DND-41 (cell line): Measurements from ENCODE around the gene NPPA.

Experiments used
- ATAC-seq: fragments of 200-7000 bp; cut with Tn5 transposase; 3 replicates; pipeline ENCODE4 v1.9.1; 2021; ENCODE audit warnings: low read depth; ENCODE audit not compliant: insufficient read depth
- DNase-seq: peaks from one replicate; pipeline ENCODE4 v3.0.0-alpha.2; 2020
- H2AFZ ChIP-seq: 2 replicates; pipeline ENCODE4 v1.6.0; 2012; ENCODE audit warnings: low read depth, low read length
- H3K27ac ChIP-seq: 2 replicates; pipeline ENCODE4 v1.5.1; 2012; ENCODE audit warnings: low read length, inconsistent platforms
- H3K27me3 ChIP-seq: fragments of 200-600 bp; sonication (generic); 2 replicates; pipeline ENCODE4 v1.6.0; 2012; ENCODE audit warnings: low read length, mild to moderate bottlenecking, inconsistent platforms; ENCODE audit not compliant: insufficient read depth, poor library complexity
- H3K36me3 ChIP-seq: 2 replicates; pipeline ENCODE4 v1.5.1; 2012; ENCODE audit warnings: low read length, inconsistent platforms; ENCODE audit not compliant: insufficient read depth
- H3K4me1 ChIP-seq: 2 replicates; pipeline ENCODE4 v1.5.1; 2012; ENCODE audit warnings: mild to moderate bottlenecking, low read length; ENCODE audit not compliant: insufficient read depth
- H3K4me2 ChIP-seq: 2 replicates; pipeline ENCODE4 v1.6.0; 2012; ENCODE audit warnings: mild to moderate bottlenecking, moderate library complexity, low read length, inconsistent platforms; ENCODE audit not compliant: insufficient read depth
- H3K4me3 ChIP-seq, 2 experiments: fragments of 200-600 bp in 1 of 2; shearing (Covaris generic) in 1 of 2; 2 replicates each; pipeline ENCODE4 v1.5.1; 2012 to 2016; ENCODE audit warnings: inconsistent platforms in 2 of 2, low read length in 2 of 2, mild to moderate bottlenecking in 2 of 2, low read depth in 1 of 2, moderate library complexity in 1 of 2
- H3K79me2 ChIP-seq: 2 replicates; pipeline ENCODE4 v1.6.0; 2012; ENCODE audit warnings: low read length, inconsistent platforms; ENCODE audit not compliant: insufficient read depth
- H3K9ac ChIP-seq: 2 replicates; pipeline ENCODE4 v1.6.0; 2012; ENCODE audit warnings: low read depth, mild to moderate bottlenecking, inconsistent platforms, low read length, moderate library complexity
- H3K9me3 ChIP-seq: 2 replicates; pipeline ENCODE4 v1.5.1; 2012; ENCODE audit warnings: low read length, moderate library complexity, mild to moderate bottlenecking, inconsistent platforms; ENCODE audit not compliant: insufficient read depth, severe bottlenecking
- H4K20me1 ChIP-seq: 2 replicates; pipeline ENCODE4 v1.6.0; 2012; ENCODE audit warnings: low read length; ENCODE audit not compliant: insufficient read depth
- EZH2 ChIP-seq: IDR thresholded peaks from 3 replicates; pipeline ENCODE4 v1.6.1; 2012; ENCODE audit warnings: borderline replicate concordance, low read depth, mild to moderate bottlenecking, moderate library complexity, low read length, inconsistent platforms; ENCODE audit not compliant: severe bottlenecking
- TF ChIP-seq, protein P1 (sequence below): IDR thresholded peaks from 2 replicates; pipeline ENCODE4 v1.5.1; 2012; ENCODE audit warnings: borderline replicate concordance, low read length, moderate library complexity, mild to moderate bottlenecking; ENCODE audit not compliant: poor library complexity, severe bottlenecking; ENCODE audit errors: extremely low read depth

The NPPA gene

DNA sequence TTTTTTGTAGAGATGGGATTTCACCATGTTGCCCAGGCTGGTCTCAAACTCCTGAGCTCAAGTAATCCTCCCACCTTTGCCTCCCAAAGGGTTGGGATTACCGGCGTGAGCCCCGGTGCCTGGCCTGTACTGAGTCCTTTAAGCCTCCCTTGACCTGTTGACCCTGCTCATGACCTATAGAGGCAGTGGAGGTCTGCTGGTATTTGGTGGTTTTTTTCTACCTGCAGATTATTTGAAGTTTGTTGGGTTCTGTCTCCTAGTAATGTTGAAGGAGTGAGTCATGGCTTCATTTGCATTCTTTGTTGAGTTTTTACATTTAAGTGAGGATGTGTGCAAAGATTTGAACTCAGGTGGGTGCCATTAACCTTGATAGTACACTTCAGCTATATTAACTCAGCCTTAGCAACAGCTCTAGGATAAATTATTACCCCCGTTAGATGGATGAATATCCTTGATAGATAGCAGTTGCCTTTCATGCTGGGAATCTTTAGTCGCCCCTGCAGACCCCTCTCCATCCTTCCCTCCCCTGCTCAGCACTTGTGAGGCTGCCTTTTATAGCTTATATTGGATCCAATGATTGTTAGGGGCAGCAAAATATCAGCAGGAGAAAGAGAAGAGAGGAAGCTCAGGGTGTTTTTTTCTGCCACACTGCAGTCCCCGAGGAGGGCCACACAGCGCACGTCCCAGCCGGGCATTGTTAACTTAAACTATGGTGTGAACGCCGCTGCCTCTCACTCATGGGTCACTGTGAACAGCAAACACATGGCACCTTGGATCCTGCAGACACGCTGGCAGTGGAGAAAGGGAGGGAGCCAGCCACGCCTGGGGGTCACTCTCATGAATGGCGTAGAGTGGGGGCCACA, 26.0 kb upstream of the NPPA start:
- ATAC-seq (no peak), DNase-seq (no peak)
- Histone ChIP-seq H3K4me3 (no peak overlapping the region), H4K20me1 (peaks cover 7% of the 10 kb centered on the region; the same call in 1 of the 2 replicates), H3K9me3 (no peaks in the 10 kb centered on the region), H3K4me1 (no peaks in the 10 kb centered on the region), H3K79me2 (no peaks in the 10 kb centered on the region), H3K27ac (no peak overlapping the region), H3K9ac (no peak overlapping the region), H3K27me3 (peaks cover 3% of the 10 kb centered on the region), H3K4me2 (no peak overlapping the region), H3K36me3 (no peaks in the 10 kb centered on the region), H2AFZ (no peak overlapping the region)
- TF ChIP-seq, protein P1, sequence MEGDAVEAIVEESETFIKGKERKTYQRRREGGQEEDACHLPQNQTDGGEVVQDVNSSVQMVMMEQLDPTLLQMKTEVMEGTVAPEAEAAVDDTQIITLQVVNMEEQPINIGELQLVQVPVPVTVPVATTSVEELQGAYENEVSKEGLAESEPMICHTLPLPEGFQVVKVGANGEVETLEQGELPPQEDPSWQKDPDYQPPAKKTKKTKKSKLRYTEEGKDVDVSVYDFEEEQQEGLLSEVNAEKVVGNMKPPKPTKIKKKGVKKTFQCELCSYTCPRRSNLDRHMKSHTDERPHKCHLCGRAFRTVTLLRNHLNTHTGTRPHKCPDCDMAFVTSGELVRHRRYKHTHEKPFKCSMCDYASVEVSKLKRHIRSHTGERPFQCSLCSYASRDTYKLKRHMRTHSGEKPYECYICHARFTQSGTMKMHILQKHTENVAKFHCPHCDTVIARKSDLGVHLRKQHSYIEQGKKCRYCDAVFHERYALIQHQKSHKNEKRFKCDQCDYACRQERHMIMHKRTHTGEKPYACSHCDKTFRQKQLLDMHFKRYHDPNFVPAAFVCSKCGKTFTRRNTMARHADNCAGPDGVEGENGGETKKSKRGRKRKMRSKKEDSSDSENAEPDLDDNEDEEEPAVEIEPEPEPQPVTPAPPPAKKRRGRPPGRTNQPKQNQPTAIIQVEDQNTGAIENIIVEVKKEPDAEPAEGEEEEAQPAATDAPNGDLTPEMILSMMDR: no peak
- TF ChIP-seq EZH2: no peak

DNA sequence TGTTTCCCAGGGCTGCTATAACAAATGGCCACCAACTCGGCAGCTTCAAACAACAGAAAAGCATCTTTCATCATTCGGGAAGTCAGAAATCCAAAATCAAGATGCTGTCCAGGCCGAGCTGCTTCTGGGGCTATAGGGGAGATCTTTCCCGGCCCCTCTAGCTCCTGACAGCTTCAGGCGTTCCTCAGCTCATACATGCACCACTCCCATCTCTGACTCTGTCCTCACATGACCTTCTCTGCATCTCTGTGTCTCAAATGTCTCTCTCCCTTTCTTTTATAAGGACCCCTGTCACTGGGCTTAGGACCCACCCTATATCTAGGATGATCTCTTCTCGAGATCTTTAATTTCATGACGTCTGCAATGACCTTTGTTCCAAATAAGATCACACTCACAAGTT, 25.0 kb upstream of the NPPA start:
- TF ChIP-seq, protein P1: no peak
- no peak for TF ChIP-seq EZH2
- Histone ChIP-seq H3K4me2 (no peak overlapping the region), H3K9me3 (no peaks in the 10 kb centered on the region), H3K27ac (no peak overlapping the region), H3K4me1 (no peaks in the 10 kb centered on the region), H2AFZ (no peak overlapping the region), H4K20me1 (no peaks in the 10 kb centered on the region), H3K4me3 (no peak overlapping the region), H3K9ac (no peak overlapping the region), H3K79me2 (no peaks in the 10 kb centered on the region), H3K27me3 (peaks cover 3% of the 10 kb centered on the region), H3K36me3 (no peaks in the 10 kb centered on the region)
- DNase-seq (no peak), ATAC-seq (no peak)

DNA sequence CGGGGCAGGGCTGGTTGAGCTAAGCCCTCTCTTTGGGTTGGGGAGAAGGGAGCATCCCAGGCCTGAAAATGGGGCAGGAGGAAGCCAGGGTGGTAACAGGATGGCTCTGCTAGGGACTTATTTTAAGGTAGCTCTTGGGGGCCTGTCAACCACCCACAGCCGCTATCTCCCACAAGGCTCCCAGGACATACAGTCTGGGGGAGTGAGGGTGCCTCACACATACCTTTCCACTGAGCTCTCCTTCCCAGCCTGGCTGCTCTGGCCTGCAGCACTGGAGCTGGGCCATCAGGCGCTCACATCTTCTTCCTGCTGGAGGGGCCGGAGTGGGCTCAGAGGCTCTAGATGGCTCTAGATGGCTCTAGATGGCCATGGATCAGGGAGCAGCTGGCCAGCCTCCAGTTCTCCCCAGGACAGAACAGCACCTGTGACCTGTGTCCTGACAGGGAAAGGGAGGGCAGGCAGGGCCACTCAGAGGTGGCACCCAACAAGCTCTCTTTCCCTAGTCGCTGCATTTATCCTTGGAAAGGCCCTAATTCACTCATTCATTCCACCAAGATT, 22.1 kb upstream of the NPPA start:
- no peak overlapping the region for H3K4me3 ChIP-seq
- H3K4me2 ChIP-seq: no peak overlapping the region
- H3K27ac ChIP-seq: no peak overlapping the region
- no peak for ATAC-seq
- TF ChIP-seq, protein P1: no peak
- no peak for TF ChIP-seq EZH2
- H3K4me1 ChIP-seq: no peaks in the 10 kb centered on the region
- no peak overlapping the region for H3K9ac ChIP-seq
- no peaks in the 10 kb centered on the region for H3K9me3 ChIP-seq
- H3K27me3 ChIP-seq: no peaks in the 10 kb centered on the region
- DNase-seq: no peak
- H2AFZ ChIP-seq: no peak overlapping the region
- no peaks in the 10 kb centered on the region for H3K79me2 ChIP-seq
- H3K36me3 ChIP-seq: no peaks in the 10 kb centered on the region
- 0 out of 2 replicates have a peak, but pooled peaks cover 4% of the 10 kb centered on the region for H4K20me1 ChIP-seq
